Stimulated activated CD4-positive, alpha-beta T cell treated with anti-CD3 and anti-CD28 coated beads, Interleukin-4, amount 100 ng/mL, for 24 hours (primary cell): ENCODE measurements around the gene TSHZ2.
A peak's percentile ranks its signal among the peaks of the same experiment; 100 is the strongest.
"Not testable (repeated sequence)": the region's sequence is repeated elsewhere in the genome, so short reads cannot be mapped to it uniquely, and the experiment has no call there.

Source experiments
- DNase-seq: peaks from one replicate; pipeline ENCODE4 v3.0.0-alpha.2; 2020

Gene TSHZ2

GRCh38 chr20:52965380-52965779, 6.8 kb upstream of the TSHZ2 start:
- DNase-seq, result no peak

- no peak for DNase-seq
Measured at GRCh38 chr20:52965819-52966218, 6.3 kb upstream of the TSHZ2 start.

GRCh38 chr20:52966543-52966942, 5.6 kb upstream of the TSHZ2 start:
- not testable (repeated sequence) for DNase-seq

GRCh38 chr20:52971498-52972189, 514 bp upstream of the TSHZ2 start:
- no peak for DNase-seq

GRCh38 chr20:52972965-52973819, 1.0 kb downstream of the TSHZ2 start:
- peak; percentile 54 for DNase-seq

GRCh38 chr20:52974179-52974594, 2.0 kb downstream of the TSHZ2 start:
- peak; percentile 57 for DNase-seq

GRCh38 chr20:52975029-52975732, 3.0 kb downstream of the TSHZ2 start:
- DNase-seq, result peak; percentile 64

GRCh38 chr20:52975803-52976531, 3.8 kb downstream of the TSHZ2 start:
- no peak for DNase-seq

GRCh38 chr20:52978851-52979250, 6.7 kb downstream of the TSHZ2 start:
- DNase-seq, result no peak

- DNase-seq, result no peak
Measured at GRCh38 chr20:52981051-52981450, 8.9 kb downstream of the TSHZ2 start.

GRCh38 chr20:52983726-52984450, 11.7 kb downstream of the TSHZ2 start:
- DNase-seq, result no peak

GRCh38 chr20:52984451-52984810, 12.3 kb downstream of the TSHZ2 start:
- no peak for DNase-seq

- DNase-seq, result no peak
Measured at GRCh38 chr20:52985687-52986086, 13.5 kb downstream of the TSHZ2 start.

GRCh38 chr20:52987295-52987694, 15.1 kb downstream of the TSHZ2 start:
- DNase-seq, result no peak

GRCh38 chr20:52991830-52992229, 19.7 kb downstream of the TSHZ2 start:
- no peak for DNase-seq

GRCh38 chr20:52992632-52993031, 20.5 kb downstream of the TSHZ2 start:
- DNase-seq, result no peak

- no peak for DNase-seq
Measured at GRCh38 chr20:52993076-52993475, 20.9 kb downstream of the TSHZ2 start.

- DNase-seq, result no peak
Measured at GRCh38 chr20:52994184-52994970, 22.2 kb downstream of the TSHZ2 start.

- DNase-seq, result no peak
Measured at GRCh38 chr20:52996130-52996529, 24.0 kb downstream of the TSHZ2 start.

- no peak for DNase-seq
Measured at GRCh38 chr20:52996658-52997057, 24.5 kb downstream of the TSHZ2 start.

GRCh38 chr20:52998268-52998667, 26.1 kb downstream of the TSHZ2 start:
- DNase-seq, result no peak
